Dendritic cell treated with granulocyte-macrophage colony-stimulating factor and Interleukin-4, amounts not matched to agents 40 ng/mL and 50 ng/mL, for 4 days (primary cell): Measurements from ENCODE around the gene ORAI2.
"Not testable (repeated sequence)": the region's sequence is repeated elsewhere in the genome, so short reads cannot be mapped to it uniquely, and the experiment has no call there.

Experiments
- H3K27ac Mint-ChIP-seq: one replicate; pipeline ENCODE4 v1.8.0; 2022; ENCODE audit warnings: mild to moderate bottlenecking, mixed read lengths
- H3K27me3 Mint-ChIP-seq: one replicate; pipeline ENCODE4 v1.8.0; 2022; ENCODE audit warnings: mild to moderate bottlenecking, mixed read lengths
- H3K36me3 Mint-ChIP-seq: one replicate; pipeline ENCODE4 v1.8.0; 2022; ENCODE audit warnings: low read depth, mixed read lengths
- H3K4me1 Mint-ChIP-seq: one replicate; pipeline ENCODE4 v1.8.0; 2022; ENCODE audit warnings: low read depth, mixed read lengths
- H3K4me3 Mint-ChIP-seq: one replicate; pipeline ENCODE4 v1.8.0; 2022; ENCODE audit warnings: mild to moderate bottlenecking, moderate library complexity, mixed read lengths
- H3K9me3 Mint-ChIP-seq: one replicate; pipeline ENCODE4 v1.8.0; 2022; ENCODE audit warnings: mixed read lengths
- intact Hi-C: fragments of 100-400 bp; cut with micrococcal nuclease; formaldehyde crosslinking; loops from one replicate; pipeline ENCODE4 v1.15.0; 2022

The ORAI2 gene

GRCh38 chr7:102503141-102503540 lies 69.8 kb downstream of the ORAI2 start:
- H3K27ac Mint-ChIP-seq, H3K4me3 Mint-ChIP-seq, intact Hi-C loops, H3K4me1 Mint-ChIP-seq, H3K9me3 Mint-ChIP-seq, H3K27me3 Mint-ChIP-seq: not testable (repeated sequence)
- H3K36me3 Mint-ChIP-seq: peaks cover 11% of the 10 kb centered on the region

GRCh38 chr7:102505298-102506185 lies 72.2 kb downstream of the ORAI2 start:
- H3K9me3 Mint-ChIP-seq, H3K27me3 Mint-ChIP-seq, intact Hi-C loops, H3K36me3 Mint-ChIP-seq, H3K27ac Mint-ChIP-seq, H3K4me1 Mint-ChIP-seq, H3K4me3 Mint-ChIP-seq: not testable (repeated sequence)
